Measurements from ENCODE around the gene ZNF474.
A peak's percentile ranks its signal among the peaks of the same experiment; 100 is the strongest.

ZNF474 gene

DNA sequence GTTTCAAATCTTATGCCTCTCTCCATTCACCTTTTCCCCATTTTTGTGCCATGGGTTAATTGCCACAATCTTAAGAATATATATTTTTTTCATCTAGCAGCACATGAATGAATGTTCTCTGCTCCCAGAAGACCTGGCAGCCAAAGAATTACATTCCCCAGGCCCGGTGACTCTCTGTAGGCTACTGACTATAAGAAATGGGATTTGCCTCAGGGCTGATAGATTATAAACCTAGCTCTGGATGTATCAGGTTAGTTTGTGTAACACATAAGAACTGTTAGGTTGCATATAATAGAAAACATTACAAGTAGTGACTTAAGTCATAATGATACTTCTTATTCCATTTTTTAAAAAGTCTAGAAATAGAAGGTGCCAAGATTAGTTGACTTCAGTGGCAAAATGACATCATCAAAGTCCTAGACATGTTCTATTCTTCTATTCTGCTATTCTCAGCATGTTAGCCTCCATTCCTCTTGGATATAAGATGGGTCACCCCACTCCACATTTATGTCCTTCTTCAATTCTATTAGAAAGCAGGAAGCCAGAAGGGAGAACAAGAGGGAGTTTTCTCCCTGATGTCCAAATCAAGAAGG is 10.9 kb upstream of the ZNF474 start:
- no peak for DNase-seq (ENCODE audit: low read depth)

DNA sequence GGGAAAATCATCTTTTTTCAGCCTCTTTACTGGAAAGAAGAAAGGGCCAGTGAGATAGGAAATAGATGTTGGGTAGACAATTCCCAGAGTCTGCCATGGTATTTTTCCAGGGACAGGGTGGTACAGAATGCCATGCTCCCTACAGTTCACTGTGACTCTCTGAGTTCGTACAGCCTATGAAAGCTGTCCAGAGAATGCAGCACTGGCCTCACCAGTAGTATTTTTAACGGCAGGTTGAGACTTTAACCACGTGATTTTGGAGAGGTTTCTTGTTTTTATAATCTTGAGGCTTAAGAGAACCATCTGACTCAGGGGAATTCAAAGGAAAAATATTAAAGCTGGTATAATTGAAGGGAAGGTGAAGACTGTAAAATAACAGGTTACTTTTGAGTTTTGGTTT is 10.1 kb upstream of the ZNF474 start:
- DNase-seq (ENCODE audit: low read depth), result no peak

DNA sequence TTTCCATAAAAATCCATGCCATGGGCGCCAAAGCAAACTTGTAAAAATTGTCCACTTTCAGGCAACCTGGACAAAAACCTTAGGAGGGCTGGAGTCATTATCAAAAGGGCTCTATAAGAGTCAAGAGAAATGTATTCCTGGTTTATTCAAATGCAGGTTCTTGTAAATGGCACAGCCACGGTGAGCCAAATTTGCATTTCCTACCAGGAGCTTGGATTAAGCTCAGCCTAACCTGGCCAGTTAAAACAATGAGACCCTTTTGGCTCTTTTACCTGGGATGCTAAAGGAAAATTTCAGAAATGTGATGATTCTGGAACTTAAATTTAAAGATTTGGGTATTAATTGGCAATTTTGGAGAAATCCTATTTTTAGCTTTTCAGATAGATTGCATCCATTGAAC is 8.9 kb upstream of the ZNF474 start:
- DNase-seq (ENCODE audit: low read depth), result no peak

DNA sequence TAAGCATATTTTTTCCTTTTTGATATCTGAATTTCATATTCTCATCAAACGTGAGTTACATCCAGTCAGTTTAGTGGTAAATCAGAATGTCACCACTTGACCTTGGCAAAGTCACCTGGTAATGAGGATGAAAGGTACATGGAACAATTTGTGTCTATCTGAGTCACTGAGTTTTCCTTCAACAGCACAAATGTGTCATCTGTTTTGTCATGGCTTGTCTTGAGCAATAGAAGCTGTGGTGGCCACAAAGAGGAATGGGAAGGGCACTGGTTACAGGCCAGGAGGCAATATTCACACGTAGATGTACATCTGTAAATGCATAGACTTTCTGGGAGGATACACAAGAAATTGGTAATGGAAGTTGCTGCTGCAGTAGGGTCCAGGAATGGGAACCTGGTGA is 8.4 kb upstream of the ZNF474 start:
- DNase-seq (ENCODE audit: low read depth), result no peak

DNA sequence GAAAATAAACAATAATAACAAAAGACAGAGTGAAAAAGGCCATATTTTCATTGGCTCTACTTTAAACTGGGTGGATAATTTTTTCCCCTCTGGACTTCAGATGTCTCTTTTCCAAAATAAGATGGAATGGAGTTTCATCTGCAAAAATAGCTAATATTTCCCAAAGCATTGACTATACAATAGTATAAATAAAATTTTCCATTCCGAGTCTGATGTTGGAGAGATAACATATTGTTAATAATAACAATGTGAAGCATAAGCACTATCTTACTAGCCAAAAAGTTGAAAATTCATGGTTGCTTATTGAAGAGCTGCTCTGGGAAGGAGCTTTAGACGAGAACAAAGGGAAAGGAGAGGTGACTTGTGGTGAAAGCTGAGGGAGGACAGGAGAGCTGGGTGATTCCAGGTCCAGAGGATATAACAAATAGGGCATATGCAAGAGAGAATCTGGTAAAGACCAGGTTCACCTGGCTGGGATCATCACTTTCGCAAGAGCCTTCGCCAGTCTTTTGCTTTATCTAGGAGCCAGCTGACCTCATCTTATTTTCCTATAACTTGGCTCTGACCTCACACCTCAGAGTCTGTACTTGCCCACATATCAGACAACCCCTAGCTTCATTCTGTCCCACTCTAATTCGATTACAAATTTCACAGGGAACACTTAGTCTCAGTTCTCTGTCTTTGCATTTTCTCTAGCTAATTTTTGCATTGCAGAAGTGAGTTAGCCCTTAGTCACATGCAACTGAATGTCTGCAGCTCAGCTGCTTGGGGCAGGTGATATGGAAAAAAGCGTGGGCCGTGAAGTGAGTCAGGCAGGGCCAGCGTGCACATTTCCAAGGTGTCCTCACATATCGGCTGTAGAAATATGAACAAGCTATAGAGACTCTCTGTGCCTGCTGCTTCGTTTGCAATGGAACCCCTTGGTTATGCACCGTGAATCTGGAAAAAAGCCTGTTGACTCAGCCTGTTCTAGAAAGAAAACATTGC is 7.6 kb upstream of the ZNF474 start:
- DNase-seq (ENCODE audit: low read depth), result no peak

DNA sequence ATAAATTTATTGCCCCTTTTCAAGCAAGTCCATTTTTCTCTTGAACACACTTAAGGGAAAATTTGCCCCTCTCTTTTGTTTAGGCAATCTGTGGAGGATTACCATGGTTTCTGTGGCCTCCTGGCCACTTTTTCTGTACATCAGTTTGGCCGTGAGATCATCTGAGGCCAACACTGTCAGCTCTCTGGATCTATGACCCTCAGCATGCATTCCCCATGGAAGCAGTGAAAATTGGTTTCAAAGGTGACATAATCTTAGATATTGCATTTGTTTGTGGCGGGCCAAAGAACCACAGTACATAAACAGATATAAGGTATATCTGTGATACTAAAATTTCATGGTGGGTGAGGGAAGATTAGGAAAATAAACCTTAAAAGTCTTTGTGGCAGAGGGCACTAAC is 4.6 kb upstream of the ZNF474 start:
- DNase-seq (ENCODE audit: low read depth), result no peak

DNA sequence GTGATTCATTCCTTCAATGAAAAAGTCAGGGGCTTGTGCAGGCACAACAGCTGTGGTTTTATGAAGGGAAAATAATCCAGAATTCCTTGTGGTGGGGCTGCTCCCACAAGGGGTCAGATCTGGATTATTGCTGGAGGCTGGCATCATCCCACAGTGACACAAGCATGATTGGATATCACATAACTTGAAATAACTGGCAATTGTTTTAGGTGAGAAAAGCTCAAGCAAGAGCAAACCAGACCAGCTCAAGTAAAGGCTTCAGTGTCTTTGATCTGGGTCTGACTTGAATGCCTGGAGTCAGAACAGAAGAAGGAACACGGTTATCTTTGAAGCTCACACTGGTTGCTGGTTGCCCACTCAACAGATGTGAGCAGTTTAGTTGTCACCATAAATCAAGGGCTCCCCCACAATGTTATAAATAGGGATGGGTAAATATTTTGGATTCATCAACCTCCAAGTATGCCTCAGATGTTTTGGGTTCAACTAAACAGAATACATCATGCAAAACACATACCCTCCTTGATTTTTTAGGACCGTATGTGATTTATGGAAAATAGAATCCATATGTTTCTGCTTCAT is 3.1 kb upstream of the ZNF474 start:
- DNase-seq (ENCODE audit: low read depth), result peak; percentile 64

DNA sequence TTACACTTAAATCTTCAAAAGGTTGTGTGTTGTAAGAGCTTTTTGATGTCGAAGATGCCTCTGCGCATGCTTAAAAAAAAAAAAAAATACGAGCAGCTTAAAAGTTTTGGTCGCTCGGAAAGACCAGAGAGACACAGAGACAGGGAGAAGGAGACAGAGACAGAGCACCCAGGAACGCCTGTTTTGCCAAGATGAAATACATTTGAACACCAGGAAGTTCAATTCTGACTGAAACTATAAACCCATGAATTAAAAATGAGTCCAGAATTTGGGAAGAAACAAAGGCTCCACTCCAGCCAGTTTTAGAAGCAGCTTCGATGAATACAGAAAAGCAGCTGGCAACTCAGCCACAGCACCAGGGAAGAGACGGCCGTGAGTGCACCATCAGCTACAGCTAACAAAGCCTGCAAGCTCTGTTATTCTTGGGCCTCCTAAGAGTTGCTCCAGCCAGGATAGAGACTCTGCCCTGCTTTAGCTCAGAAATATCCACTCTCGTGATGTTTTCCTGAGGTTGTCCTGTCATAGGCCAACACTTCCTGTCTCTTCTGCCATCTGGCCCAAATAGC is 2.5 kb upstream of the ZNF474 start:
- peak; percentile 61 for DNase-seq (ENCODE audit: low read depth)

DNA sequence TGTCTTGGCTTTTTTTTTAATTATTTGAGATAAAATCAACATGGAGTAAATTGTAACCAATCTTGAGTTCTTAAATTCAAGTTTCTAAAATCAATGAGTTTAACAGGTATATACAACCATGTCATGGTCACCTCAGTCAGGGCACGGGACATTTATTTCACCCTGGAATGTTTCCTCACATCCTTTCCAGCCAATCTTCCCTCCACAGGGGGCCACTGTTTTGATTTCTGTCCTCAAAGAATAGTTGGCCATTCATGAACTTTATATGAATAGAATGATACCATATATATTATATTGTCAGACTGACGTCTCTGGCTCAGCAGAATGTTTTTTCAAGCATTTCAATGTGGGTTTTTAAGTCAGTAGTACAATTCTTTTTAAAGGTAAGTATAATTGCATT is 806 bp downstream of the ZNF474 start:
- no peak for DNase-seq (ENCODE audit: low read depth)

DNA sequence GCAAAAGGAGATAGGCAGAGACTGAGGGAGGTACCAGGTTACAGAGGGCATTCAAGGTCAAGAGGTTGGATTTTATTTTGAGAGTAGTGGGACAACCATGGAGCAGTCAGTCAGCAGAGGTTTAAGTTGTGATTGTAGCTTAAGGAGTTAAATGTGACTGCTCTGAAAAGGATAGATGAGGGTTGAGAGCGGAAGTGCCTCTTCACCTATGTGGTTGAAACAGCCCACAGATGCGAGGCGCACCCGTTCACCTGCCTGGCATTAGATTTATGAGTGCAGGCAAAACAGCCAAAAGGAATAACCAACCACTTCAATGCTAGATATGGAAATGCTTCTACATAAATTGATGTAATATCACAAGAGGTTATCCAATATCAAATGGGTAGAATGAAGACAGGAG is 8.4 kb downstream of the ZNF474 start:
- DNase-seq (ENCODE audit: low read depth), result no peak

DNA sequence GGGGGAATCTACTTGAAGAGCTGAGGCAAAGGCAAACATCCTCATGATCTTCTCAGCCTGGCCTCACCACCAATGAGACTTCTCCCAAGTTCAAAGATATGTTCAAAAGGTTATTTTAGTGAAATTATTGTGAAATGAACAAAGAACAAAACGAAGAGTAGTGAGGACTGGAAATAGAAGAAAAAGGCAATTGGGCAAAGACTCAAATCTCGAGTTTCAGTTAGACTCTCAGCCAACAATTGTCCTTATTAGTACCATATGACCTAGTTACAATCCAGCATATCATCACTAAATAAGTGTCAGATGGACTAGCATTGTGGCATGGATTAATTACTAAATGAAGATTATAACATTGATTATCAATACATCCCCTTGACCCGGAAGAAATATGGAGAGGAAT is 9.0 kb downstream of the ZNF474 start:
- DNase-seq (ENCODE audit: low read depth), result no peak

DNA sequence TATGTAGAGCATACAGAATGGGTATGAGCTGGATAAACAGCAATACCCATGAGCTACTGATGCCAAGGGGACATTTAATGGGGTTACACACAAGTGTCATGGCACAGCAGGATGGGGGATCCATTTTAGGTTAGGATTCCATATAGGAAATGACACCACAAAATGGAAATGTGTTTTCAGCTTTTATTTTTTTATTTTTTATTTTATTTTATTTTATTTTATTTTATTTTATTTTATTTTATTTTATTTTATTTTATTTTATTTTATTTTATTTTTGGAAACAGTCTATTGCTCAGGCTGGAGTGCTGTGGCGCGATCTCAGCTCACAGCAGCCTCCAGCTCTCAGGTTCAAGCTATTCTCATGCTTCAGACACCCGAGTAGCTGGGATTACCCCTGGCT is 11.6 kb downstream of the ZNF474 start:
- DNase-seq (ENCODE audit: low read depth), result no peak

DNA sequence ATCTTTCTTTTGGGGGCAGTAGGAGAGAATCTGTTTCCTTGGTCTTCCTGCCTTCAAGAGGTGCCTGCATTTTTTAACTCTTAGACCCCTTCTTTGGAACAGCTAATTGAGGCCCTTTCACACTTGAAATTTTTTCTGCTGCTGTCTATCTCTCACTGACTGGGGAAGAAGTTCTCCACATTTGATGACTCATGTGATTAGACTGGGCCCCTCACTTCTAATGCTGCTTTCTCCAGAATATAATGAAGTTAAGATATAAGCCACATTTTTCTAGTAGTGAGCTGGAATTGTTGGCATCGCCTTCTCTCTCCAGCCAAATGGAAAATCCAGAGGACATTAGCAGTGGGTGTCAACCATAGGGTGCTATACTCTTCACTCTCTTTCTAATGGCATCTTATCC is 12.4 kb downstream of the ZNF474 start:
- no peak for DNase-seq (ENCODE audit: low read depth)

DNA sequence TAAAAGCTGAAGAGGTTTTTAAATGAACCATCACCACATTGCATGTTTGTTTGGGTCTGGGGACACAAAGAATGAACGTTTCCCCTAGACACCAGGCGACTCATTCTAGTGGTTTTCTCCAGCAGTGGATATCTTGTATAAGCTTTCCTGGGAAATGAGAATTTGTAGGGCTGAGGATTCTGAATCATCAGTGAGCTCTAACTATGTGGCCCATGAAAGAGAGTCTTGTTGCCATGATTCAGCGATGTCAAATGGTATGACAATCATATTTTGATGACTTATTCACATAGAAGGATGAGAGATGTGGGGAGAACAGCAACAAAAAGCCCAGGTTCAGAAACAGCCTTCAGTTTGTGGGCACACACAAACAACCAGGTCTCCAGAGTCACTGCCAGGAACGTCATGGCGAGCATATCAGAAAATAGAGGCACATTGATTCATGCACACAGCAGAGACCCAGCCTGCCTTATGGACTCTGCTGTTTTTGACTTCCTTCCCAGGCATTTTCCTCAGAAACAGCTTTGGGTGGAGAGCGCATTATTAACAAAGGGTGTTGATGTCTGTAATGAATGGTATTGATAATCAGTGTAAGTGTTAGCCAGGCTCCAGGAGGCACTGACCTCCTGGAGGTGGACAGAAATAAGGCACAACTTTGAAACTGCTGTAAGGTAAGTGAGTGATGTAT is 13.3 kb downstream of the ZNF474 start:
- DNase-seq (ENCODE audit: low read depth), result peak; percentile 90

DNA sequence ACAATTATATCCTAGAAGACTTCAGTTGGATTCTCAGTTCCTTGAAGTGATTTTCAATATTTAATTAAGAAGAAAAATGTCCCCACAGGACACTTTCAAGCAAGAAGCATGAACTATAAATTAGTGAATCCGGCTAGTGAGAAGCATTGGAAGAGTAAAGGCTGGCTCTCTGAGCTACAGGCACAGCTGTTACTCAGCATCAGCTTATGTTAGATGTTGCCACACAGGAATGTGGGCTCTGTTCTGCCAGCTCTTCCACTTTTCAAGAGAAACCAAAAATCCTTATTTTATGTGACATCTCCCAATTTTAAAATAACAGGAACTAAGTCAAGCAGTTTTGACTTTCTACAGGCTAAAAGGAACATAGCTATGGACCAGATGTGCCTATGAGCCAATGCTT is 14.9 kb downstream of the ZNF474 start:
- no peak for DNase-seq (ENCODE audit: low read depth)

DNA sequence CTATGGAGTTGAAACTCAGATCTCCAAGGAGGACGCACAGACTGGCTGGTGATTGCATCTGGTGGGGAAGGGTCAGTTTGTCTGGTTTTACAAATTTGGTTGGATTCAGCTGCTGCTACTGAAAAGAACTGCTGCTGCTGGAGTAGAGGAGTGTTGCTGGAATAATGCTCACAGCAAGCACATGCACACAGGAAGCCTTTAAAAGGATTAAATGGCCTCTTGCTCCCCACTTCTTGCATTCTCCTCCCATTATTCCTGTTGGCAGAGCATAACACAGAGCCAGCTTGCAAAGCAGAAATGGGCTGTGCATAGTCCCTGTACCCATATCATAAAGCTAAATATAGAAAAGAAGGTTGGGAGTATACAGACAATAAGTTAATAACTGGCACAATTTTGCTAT is 16.6 kb downstream of the ZNF474 start:
- no peak for DNase-seq (ENCODE audit: low read depth)

DNA sequence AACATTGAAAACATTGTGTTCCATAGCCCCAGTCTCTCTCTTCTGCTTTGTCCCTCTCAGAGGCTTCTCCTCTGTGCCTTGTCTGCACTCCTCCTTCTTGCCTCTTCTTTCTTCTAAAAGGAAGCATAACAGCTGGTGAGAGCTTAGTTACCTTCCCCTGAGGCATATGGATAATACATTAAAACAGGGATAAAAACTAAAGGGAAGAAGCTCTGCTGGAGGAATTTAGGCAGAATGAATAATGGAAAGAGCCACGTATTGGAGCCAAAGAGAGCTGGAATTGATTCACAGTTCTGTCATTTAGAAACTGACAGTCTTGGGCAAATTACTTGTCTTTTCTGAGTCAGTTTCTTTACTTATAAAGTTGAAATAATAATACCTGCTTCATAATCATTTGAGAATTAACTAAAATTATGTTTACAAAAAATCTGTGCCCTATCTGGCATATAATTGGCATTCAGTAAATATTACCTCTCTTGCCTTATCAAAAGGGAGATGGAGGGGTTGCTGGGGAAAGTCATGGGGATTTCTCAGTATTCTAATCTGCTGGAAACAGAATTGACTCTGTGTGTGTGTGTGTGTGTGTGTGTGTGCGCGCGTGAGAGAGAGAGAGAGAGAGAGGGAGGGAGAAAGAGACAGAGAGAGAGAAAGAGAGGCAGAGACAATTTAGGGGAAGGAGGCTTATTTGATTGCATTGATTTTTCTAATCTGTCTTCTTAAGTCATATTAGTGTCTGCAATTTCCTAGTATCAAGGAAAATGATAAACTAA is 20.2 kb downstream of the ZNF474 start:
- no peak for DNase-seq (ENCODE audit: low read depth)

DNA sequence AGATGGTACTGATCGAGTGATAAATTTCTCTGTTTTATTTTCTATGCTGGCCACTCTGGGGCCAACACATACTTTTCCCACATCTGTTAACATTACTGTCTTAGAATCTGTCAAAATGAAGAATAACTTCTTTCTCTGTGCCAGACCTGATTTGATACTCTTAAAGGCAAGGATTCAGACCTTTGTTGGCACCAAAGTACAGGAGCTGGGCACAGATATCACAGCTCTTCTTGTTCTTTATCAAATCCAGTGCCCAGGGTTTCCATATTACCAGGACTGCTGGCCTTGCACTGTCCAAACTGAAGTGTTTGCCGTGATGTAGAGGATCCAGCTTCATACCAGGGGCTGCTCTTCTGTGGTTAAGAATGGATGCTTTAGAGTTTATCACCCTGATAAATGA is 20.9 kb downstream of the ZNF474 start:
- DNase-seq (ENCODE audit: low read depth), result no peak

DNA sequence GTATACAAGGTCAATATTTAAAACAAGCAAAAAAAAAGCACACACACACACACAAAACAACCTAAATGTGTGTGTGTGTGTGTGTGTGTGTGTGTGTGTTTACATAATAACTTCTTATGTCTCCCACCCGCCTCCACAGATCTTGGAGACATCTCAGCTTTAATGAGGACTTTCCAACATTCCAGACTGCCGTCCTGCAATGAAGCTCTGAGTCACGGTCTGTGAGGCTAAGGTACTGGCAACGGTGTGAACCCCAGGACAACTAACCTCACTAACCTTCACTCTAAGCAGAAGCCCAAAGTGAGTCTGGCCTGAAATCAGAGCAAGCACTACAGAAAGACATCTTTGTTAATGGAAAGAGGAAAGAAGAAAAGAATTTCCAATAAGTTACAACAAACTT is 22.3 kb downstream of the ZNF474 start:
- no peak for DNase-seq (ENCODE audit: low read depth)

DNA sequence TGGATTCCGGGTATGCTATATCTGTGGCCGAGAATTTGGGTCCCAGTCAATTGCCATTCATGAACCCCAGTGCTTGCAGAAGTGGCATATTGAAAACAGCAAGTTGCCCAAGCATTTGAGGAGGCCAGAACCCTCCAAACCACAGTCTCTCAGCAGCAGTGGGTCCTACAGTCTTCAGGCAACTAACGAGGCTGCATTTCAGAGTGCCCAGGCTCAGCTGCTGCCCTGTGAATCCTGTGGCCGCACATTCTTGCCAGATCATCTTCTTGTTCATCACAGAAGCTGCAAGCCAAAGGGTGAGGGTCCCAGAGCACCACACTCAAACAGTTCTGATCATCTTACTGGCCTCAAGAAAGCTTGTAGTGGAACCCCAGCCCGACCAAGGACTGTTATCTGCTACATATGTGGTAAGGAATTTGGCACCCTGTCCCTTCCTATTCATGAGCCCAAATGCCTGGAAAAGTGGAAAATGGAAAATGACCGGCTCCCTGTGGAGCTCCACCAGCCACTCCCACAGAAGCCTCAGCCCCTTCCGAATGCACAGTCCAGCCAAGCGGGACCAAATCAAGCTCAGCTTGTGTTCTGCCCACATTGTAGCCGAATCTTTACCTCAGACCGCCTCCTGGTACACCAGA is 23.0 kb downstream of the ZNF474 start:
- no peak for DNase-seq (ENCODE audit: low read depth)

DNA sequence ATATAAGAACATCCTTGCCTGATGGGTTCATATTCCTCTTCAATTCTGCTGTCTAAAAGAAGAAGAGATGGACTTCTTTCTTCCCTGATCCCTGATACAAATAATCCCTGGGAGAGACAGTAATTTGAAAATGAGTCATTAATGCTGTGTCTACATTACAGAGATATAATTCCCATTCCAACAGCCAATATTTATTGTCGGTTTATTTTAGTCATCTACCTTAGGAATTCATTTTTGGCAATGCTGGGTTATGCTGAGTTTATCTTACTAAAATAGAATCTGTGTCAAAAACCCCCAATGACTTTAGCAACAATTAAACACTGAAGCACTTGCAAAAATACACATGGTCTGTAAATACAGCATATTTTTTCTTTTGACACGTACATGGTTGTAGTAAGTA is 23.9 kb downstream of the ZNF474 start:
- DNase-seq (ENCODE audit: low read depth), result peak; percentile 76
